ENCODE measurements around the gene TGDS.
A peak's percentile ranks its signal among the peaks of the same experiment; 100 is the strongest.

The TGDS gene

DNA sequence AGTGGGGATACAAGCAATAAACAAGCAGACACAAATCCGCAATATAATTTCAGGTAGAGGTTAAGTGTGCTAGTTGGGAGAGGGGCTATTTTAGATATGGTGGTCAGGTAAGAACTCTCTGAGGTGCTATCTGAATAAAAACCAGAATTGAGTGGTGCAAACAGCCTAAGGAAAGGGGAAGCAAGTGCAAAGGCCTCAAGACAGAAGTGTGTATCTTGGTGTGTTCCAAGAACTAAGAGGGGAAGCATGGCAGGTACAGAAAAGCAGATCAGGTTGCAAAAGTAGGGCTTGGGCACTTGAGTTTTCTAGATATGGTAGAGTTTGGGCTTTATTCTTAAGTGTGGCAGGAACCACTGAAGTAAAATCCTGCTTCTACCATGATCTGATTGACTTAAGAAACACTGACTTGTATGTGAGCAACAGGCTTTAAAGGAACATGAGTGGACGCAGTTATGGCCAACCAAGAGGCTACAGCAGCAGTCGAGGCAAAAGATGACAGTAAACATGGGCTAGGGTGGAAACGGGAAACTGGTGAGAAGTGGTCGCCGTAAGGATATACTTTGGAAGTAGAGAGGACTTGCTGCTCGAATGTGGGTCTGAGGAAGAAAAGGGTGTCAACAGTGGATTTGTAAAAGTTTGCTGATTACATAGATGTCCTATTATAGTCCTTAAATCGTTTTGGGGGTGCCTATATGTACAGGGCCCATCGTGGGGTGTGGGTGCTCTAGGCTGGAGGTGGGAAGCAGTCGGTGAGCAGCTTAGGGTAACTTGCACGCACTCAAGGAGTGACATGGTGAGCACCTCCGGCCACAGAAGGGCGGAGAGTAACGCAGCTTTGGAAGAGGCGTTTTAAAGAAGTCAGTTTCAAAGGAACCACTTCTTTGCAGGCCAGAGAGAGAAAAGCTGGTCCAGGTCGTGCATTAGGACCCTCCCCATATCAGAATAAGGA lies 677 bp downstream of the TGDS start:
- DNase-seq (ENCODE audit: low spot score in 2 of 2) (no peak), ATAC-seq (replicated peaks; ENCODE audit: extremely low read depth, poor library complexity, severe bottlenecking) (peak; percentile 65)
- Mint-ChIP-seq H3K4me1 (peaks cover 36% of the 10 kb centered on the region), H3K27ac (ENCODE audit: low read depth) (peak overlapping the region; percentile 87), H3K4me3 (peak overlapping the region; percentile 93), H3K27me3 (no peaks in the 10 kb centered on the region), H3K9me3 (no peaks in the 10 kb centered on the region), H3K36me3 (ENCODE audit: insufficient read depth) (peaks cover 24% of the 10 kb centered on the region)

- Mint-ChIP-seq H3K9me3 (no peaks in the 10 kb centered on the region), H3K27me3 (no peaks in the 10 kb centered on the region), H3K27ac (ENCODE audit: low read depth) (no peak overlapping the region), H3K4me3 (no peak overlapping the region), H3K36me3 (ENCODE audit: insufficient read depth) (peaks cover 39% of the 10 kb centered on the region), H3K4me1 (peaks cover 50% of the 10 kb centered on the region)
- DNase-seq (ENCODE audit: low spot score in 2 of 2) (no peak), ATAC-seq (replicated peaks; ENCODE audit: extremely low read depth, poor library complexity, severe bottlenecking) (no peak)
Measured at GRCh38 chr13:94590744-94591143, 5.2 kb downstream of the TGDS start.

GRCh38 chr13:94588541-94588940 lies 7.4 kb downstream of the TGDS start:
- no peaks in the 10 kb centered on the region for H3K27me3 Mint-ChIP-seq
- no peak for DNase-seq (ENCODE audit: low spot score in 2 of 2)
- peak overlapping the region; percentile 38 for H3K27ac Mint-ChIP-seq (ENCODE audit: low read depth)
- H3K36me3 Mint-ChIP-seq (ENCODE audit: insufficient read depth), result peaks cover 50% of the 10 kb centered on the region
- no peaks in the 10 kb centered on the region for H3K9me3 Mint-ChIP-seq
- peaks cover 37% of the 10 kb centered on the region for H3K4me1 Mint-ChIP-seq
- ATAC-seq (replicated peaks; ENCODE audit: extremely low read depth, poor library complexity, severe bottlenecking), result no peak
- no peak overlapping the region for H3K4me3 Mint-ChIP-seq

GRCh38 chr13:94586371-94586770 lies 9.6 kb downstream of the TGDS start:
- no peak overlapping the region for H3K27ac Mint-ChIP-seq (ENCODE audit: low read depth)
- H3K4me3 Mint-ChIP-seq, result no peak overlapping the region
- DNase-seq (ENCODE audit: low spot score in 2 of 2) (no peak), ATAC-seq (replicated peaks; ENCODE audit: extremely low read depth, poor library complexity, severe bottlenecking) (no peak)
- peaks cover 61% of the 10 kb centered on the region for H3K36me3 Mint-ChIP-seq (ENCODE audit: insufficient read depth)
- no peaks in the 10 kb centered on the region for H3K9me3 Mint-ChIP-seq
- H3K27me3 Mint-ChIP-seq, result no peaks in the 10 kb centered on the region
- H3K4me1 Mint-ChIP-seq, result peaks cover 37% of the 10 kb centered on the region

GRCh38 chr13:94585543-94586101 lies 10.3 kb downstream of the TGDS start:
- H3K4me1 Mint-ChIP-seq, result peaks cover 36% of the 10 kb centered on the region
- no peaks in the 10 kb centered on the region for H3K9me3 Mint-ChIP-seq
- H3K36me3 Mint-ChIP-seq (ENCODE audit: insufficient read depth), result peaks cover 63% of the 10 kb centered on the region
- H3K27me3 Mint-ChIP-seq, result no peaks in the 10 kb centered on the region
- ATAC-seq (replicated peaks; ENCODE audit: extremely low read depth, poor library complexity, severe bottlenecking), result no peak
- H3K4me3 Mint-ChIP-seq, result no peak overlapping the region
- DNase-seq (ENCODE audit: low spot score in 2 of 2), result no peak
- H3K27ac Mint-ChIP-seq (ENCODE audit: low read depth), result no peak overlapping the region

- H3K27ac Mint-ChIP-seq (ENCODE audit: low read depth), result no peak overlapping the region
- no peak overlapping the region for H3K4me3 Mint-ChIP-seq
- H3K9me3 Mint-ChIP-seq, result no peaks in the 10 kb centered on the region
- peaks cover 69% of the 10 kb centered on the region for H3K36me3 Mint-ChIP-seq (ENCODE audit: insufficient read depth)
- H3K4me1 Mint-ChIP-seq, result peaks cover 30% of the 10 kb centered on the region
- no peak for DNase-seq (ENCODE audit: low spot score in 2 of 2)
- ATAC-seq (replicated peaks; ENCODE audit: extremely low read depth, poor library complexity, severe bottlenecking), result no peak
- H3K27me3 Mint-ChIP-seq, result no peaks in the 10 kb centered on the region
Measured at GRCh38 chr13:94583926-94584325, 12.0 kb downstream of the TGDS start.

DNA sequence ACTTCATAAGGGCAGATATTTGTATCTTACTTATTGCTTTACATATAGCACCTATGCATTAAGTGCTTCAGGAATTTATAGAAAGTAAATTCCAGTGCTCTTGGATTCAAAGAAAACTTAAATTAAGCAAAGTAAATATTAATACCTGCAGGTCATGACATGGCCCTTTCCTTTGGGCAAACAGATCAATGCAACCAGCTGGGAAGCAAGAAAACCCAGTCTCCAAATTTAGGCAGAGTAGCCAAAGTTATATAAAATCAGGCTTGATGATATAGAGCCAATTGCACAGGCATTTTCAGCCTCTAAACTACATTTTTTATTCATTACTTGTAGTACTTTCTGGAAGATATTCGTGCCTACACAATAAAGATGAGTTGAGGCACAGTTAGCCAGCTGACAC lies 16.9 kb downstream of the TGDS start:
- H3K27me3 Mint-ChIP-seq, result no peaks in the 10 kb centered on the region
- no peak overlapping the region for H3K27ac Mint-ChIP-seq (ENCODE audit: low read depth)
- no peaks in the 10 kb centered on the region for H3K9me3 Mint-ChIP-seq
- DNase-seq (ENCODE audit: low spot score in 2 of 2) (no peak), ATAC-seq (replicated peaks; ENCODE audit: extremely low read depth, poor library complexity, severe bottlenecking) (no peak)
- peaks cover 66% of the 10 kb centered on the region for H3K36me3 Mint-ChIP-seq (ENCODE audit: insufficient read depth)
- H3K4me3 Mint-ChIP-seq, result no peak overlapping the region
- peaks cover 2% of the 10 kb centered on the region for H3K4me1 Mint-ChIP-seq

GRCh38 chr13:94569615-94570014 lies 26.3 kb downstream of the TGDS start:
- DNase-seq (ENCODE audit: low spot score in 2 of 2) (no peak), ATAC-seq (replicated peaks; ENCODE audit: extremely low read depth, poor library complexity, severe bottlenecking) (no peak)
- Mint-ChIP-seq H3K36me3 (ENCODE audit: insufficient read depth) (peaks cover 19% of the 10 kb centered on the region), H3K9me3 (no peaks in the 10 kb centered on the region), H3K4me1 (no peaks in the 10 kb centered on the region), H3K27me3 (no peaks in the 10 kb centered on the region), H3K27ac (ENCODE audit: low read depth) (peak overlapping the region; percentile 3), H3K4me3 (no peak overlapping the region)

- Mint-ChIP-seq H3K36me3 (ENCODE audit: insufficient read depth) (peaks cover 12% of the 10 kb centered on the region), H3K27me3 (no peaks in the 10 kb centered on the region), H3K4me3 (no peak overlapping the region), H3K9me3 (no peaks in the 10 kb centered on the region), H3K4me1 (no peaks in the 10 kb centered on the region), H3K27ac (ENCODE audit: low read depth) (no peak overlapping the region)
- DNase-seq (ENCODE audit: low spot score in 2 of 2) (no peak), ATAC-seq (replicated peaks; ENCODE audit: extremely low read depth, poor library complexity, severe bottlenecking) (no peak)
Measured at GRCh38 chr13:94568443-94568842, 27.5 kb downstream of the TGDS start.

DNA sequence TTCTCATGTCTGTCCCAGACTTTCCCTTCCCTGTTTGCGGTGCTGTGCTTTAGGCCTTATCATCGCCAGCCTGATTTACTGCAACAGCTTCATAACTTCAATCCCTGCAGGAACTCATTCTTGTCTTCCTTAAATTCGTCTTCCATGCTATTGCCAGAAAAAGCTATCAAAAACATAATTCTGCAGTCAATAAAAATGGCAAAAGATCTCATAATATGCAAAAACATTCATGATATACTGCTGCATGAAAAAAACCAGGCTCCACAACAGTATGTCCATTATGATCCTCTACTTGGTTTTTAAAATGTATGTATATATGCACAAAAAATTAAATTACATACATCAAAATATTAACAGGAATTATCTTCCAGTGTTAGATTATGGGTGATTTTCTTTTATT lies 28.4 kb downstream of the TGDS start:
- H3K27me3 Mint-ChIP-seq, result no peaks in the 10 kb centered on the region
- H3K4me3 Mint-ChIP-seq, result no peak overlapping the region
- no peaks in the 10 kb centered on the region for H3K9me3 Mint-ChIP-seq
- H3K4me1 Mint-ChIP-seq, result no peaks in the 10 kb centered on the region
- ATAC-seq (replicated peaks; ENCODE audit: extremely low read depth, poor library complexity, severe bottlenecking) (no peak), DNase-seq (ENCODE audit: low spot score in 2 of 2) (no peak)
- H3K27ac Mint-ChIP-seq (ENCODE audit: low read depth), result no peak overlapping the region
- H3K36me3 Mint-ChIP-seq (ENCODE audit: insufficient read depth), result peaks cover 11% of the 10 kb centered on the region

GRCh38 chr13:94561126-94561525 lies 34.8 kb downstream of the TGDS start:
- ATAC-seq (replicated peaks; ENCODE audit: extremely low read depth, poor library complexity, severe bottlenecking), result no peak
- Mint-ChIP-seq H3K4me3 (no peak overlapping the region), H3K4me1 (no peaks in the 10 kb centered on the region), H3K9me3 (no peaks in the 10 kb centered on the region), H3K27me3 (no peaks in the 10 kb centered on the region), H3K27ac (ENCODE audit: low read depth) (no peak overlapping the region), H3K36me3 (ENCODE audit: insufficient read depth) (peaks cover 8% of the 10 kb centered on the region)
- no peak for DNase-seq (ENCODE audit: low spot score in 2 of 2)

DNA sequence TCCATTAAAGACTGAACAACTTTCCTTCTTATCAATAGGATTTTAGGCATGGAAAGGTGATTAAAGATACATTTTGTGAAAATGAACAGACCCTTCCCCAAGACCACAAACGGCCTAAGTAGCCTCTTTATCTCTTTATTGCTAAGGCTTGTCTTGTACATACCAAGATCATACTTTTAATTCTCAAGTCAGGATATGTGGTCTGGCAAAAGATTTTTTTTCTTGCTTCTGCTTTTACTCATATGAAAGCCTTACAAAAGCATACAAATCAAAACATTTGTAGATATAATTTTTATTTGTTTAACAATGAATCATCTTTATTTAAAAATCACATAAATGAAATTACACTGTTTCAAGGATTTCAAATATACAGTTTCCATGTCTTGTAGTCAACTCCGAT lies 35.8 kb downstream of the TGDS start:
- Mint-ChIP-seq H3K9me3 (no peaks in the 10 kb centered on the region), H3K27ac (ENCODE audit: low read depth) (no peak overlapping the region)

DNA sequence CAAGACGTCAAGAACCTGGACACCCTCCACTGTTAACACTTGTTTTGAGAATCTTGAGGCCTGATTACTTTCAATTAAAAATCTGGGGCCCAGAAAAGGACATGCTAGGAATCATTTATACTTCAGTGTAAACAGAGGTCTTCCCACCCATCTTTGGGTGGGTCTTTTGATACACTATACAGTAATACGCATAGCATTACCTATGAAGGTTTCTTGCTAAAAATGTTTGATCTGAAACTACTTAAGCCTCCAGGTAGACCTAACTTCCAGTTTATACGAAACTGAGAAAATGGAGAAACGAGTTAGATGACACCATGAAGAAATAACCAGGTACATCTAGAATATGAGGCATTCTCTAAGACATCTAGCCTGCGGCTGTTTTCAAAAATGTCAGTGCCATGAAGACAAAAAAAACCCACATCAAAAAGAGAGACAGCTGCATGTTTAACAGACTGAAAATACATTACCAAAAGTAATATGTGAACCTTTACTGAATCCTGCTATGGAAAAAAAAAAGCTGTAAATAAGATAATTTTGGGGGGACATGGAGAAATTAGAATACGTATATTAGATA lies 36.6 kb downstream of the TGDS start:
- DNase-seq (ENCODE audit: low spot score in 2 of 2), result no peak
- Mint-ChIP-seq H3K27ac (ENCODE audit: low read depth) (no peak overlapping the region), H3K27me3 (no peaks in the 10 kb centered on the region), H3K36me3 (ENCODE audit: insufficient read depth) (peaks cover 8% of the 10 kb centered on the region), H3K9me3 (no peaks in the 10 kb centered on the region), H3K4me3 (no peak overlapping the region), H3K4me1 (no peaks in the 10 kb centered on the region)
- ATAC-seq (replicated peaks; ENCODE audit: extremely low read depth, poor library complexity, severe bottlenecking), result no peak

More for the DNA sequence above, 35.8 kb downstream of the TGDS start:
- peaks cover 8% of the 10 kb centered on the region for H3K36me3 Mint-ChIP-seq (ENCODE audit: insufficient read depth)
- H3K4me1 Mint-ChIP-seq, result no peaks in the 10 kb centered on the region
- no peak overlapping the region for H3K4me3 Mint-ChIP-seq
- DNase-seq (ENCODE audit: low spot score in 2 of 2) (no peak), ATAC-seq (replicated peaks; ENCODE audit: extremely low read depth, poor library complexity, severe bottlenecking) (no peak)
- H3K27me3 Mint-ChIP-seq, result no peaks in the 10 kb centered on the region

Data from central memory CD8-positive, alpha-beta T cell (primary cell).